Adrenal gland (tissue), 12 donors: ENCODE data around the gene BPGM. TPM values are rescaled to one million over a fixed set of nuclear protein-coding genes. Genes with fewer than 3 reads are reported as not detected.
A peak's percentile ranks its signal among the peaks of the same experiment; 100 is the strongest.

Source experiments
- DNase-seq, 7 donors: peaks; one replicate each; pipeline ENCODE4 v3.0.0-alpha.2; 2019 to 2020
- H3K27ac ChIP-seq, 5 donors: fragments of 200-600 bp; sonication (generic) in 4 of 5; 1 replicate in 3 of 5; 2 replicates in 2 of 5; pipeline versions ENCODE4 v1.5.1 to v1.8.0; 2016 to 2020; ENCODE audit warnings: mild to moderate bottlenecking in 1 of 5
- H3K27me3 ChIP-seq: fragments of 200-600 bp; 2 replicates; pipeline ENCODE4 v1.8.0; 2021
- H3K36me3 ChIP-seq, 2 donors: fragments of 200-600 bp; replicated peaks in 1 of 2; 1 replicate in 1 of 2; 2 replicates in 1 of 2; pipeline versions ENCODE4 v1.5.1 to v1.8.0; 2018 to 2022
- H3K4me1 ChIP-seq, 2 donors: fragments of 200-600 bp; replicated peaks in 1 of 2; 1 replicate in 1 of 2; 2 replicates in 1 of 2; pipeline versions ENCODE4 v1.5.1 to v1.8.0; 2018 to 2021
- H3K4me3 ChIP-seq, 4 donors: fragments of 200-600 bp; sonication (generic) in 3 of 4; one replicate each; pipeline ENCODE4 v1.5.1; 2016 to 2018
- H3K9me3 ChIP-seq, 3 donors: fragments of 200-600 bp; sonication (generic) in 1 of 3; replicated peaks in 1 of 3; 1 replicate in 2 of 3; 2 replicates in 1 of 3; pipeline versions ENCODE4 v1.5.1 to v1.8.0; 2016 to 2021
- CTCF ChIP-seq, 6 experiments: fragments of 450-650 bp in 4 of 6; fragments of 200-600 bp in 2 of 6; sonication (generic) in 1 of 6; IDR thresholded peaks; 1 replicate in 5 of 6; 2 replicates in 1 of 6; pipeline versions ENCODE4 v1.5.1 to v1.8.0; 2016 to 2021; ENCODE audit warnings: antibody characterized with exemption in 6 of 6, mild to moderate bottlenecking in 2 of 6, moderate library complexity in 1 of 6
- POLR2A ChIP-seq, 2 donors: fragments of 450-650 bp; IDR thresholded peaks; one replicate each; pipeline ENCODE4 v1.6.1; 2017; ENCODE audit warnings: antibody characterized with exemption in 2 of 2, mild to moderate bottlenecking in 2 of 2, moderate library complexity in 1 of 2
- WGBS, 4 donors: extraction: QIAGEN DNeasy Blood & Tissue Kit in 2 of 4; methylation state at CpG; one replicate each; pipeline versions ENCODE4 v1.1.5 to v1.1.7; 2013 to 2017; 5-methylcytosine and 5-hydroxymethylcytosine counted together
- intact Hi-C, 2 donors: fragments of 100-400 bp; cut with DNase I; formaldehyde crosslinking; loops; one replicate each; pipeline versions ENCODE4 v1.14.1 to v1.15.0; 2022 to 2023
- polyA plus RNA-seq, 3 donors: library from polyadenylated mRNA; stranded (reverse); fragments of 200-250 nt in 2 of 3; fragments of 350-450 nt in 1 of 3; fragmentation: Illumina TruSeq in 1 of 3; extraction: RNeasy Lipid Tissue Mini Kit (QIAGEN cat#74804) in 1 of 3; gene quantifications; one replicate each; pipeline ENCODE4 v1.2.3, GENCODE V29; 2013 to 2014
- total RNA-seq, 9 donors: library from RNA; depleted of rRNA in 4 of 9; stranded (reverse); fragments of >200 nt in 4 of 9; fragments of 120-200 nt in 1 of 9; fragmentation: NEBNext Ultra II Directional in 1 of 9; extraction: Animal tissue kit (Norgen Biotek cat#: 25700) in 1 of 9; gene quantifications; one replicate each; pipeline versions ENCODE4 v1.1.0 to v1.2.4, GENCODE V29; 2013 to 2023
- donor health status: healthy with polysubstance abuse.
- donor health status: Bipolar disorder and iron deficiency.
- donor health status: DM: yes; HTN: yes; CAD: no.
- donor health status: DM: no; HTN: no; CAD: no.
- donor health status: DM: no; HTN: no; CAD: no.
- donor health status: DM: yes; HTN: yes; CAD: no.

The BPGM gene
- total and polyA plus RNA-seq, 12 donors: 12.1 to 34.8 (median 17.9) TPM

- no peaks in the 10 kb centered on the region for H3K27me3 ChIP-seq
- H3K4me3 ChIP-seq: no peak overlapping the region
- no peaks in the 10 kb centered on the region for H3K9me3 ChIP-seq
- no peak for TF ChIP-seq CTCF (IDR thresholded peaks at IDR 0.05)
- TF ChIP-seq POLR2A (IDR thresholded peaks at IDR 0.05): no peak
- no peaks in the 10 kb centered on the region for H3K36me3 ChIP-seq
- WGBS, 4 donors: 56 to 79% (median 78%) methylated on average over 12 of the region's 12 CpGs
- no peak for DNase-seq
- intact Hi-C loops: loop anchor here (10.0 kb wide), 4 partner anchors 54 to 484 kb away; partner anchors contain the start of gene CYREN (in 1 of the 2)
- H3K27ac ChIP-seq: peak overlapping the region in 2 of 5 donors; percentile 43 to 79
- H3K4me1 ChIP-seq: no peaks in the 10 kb centered on the region
These were observed 44.2 kb downstream of the BPGM start for GRCh38 chr7:134690614-134691504.

- Histone ChIP-seq H3K27ac (peak overlapping the region in 3 of 5 donors; percentile 43 to 79 (median 47)), H3K9me3 (no peaks in the 10 kb centered on the region), H3K4me1 (no peaks in the 10 kb centered on the region), H3K4me3 (no peak overlapping the region), H3K27me3 (no peaks in the 10 kb centered on the region), H3K36me3 (no peaks in the 10 kb centered on the region)
- 45 to 61% (median 58%) methylated on average over 13 of the region's 13 CpGs for WGBS, 4 donors
- intact Hi-C loops: loop anchor here (10.0 kb wide), 4 partner anchors 53 to 483 kb away; partner anchors contain the start of gene CYREN (in 1 of the 2)
- DNase-seq: no peak
- TF ChIP-seq POLR2A (IDR thresholded peaks at IDR 0.05) (no peak), CTCF (IDR thresholded peaks at IDR 0.05) (no peak)
These were observed 45.1 kb downstream of the BPGM start for GRCh38 chr7:134691546-134692343.

GRCh38 chr7:134692344-134692705 lies 45.7 kb downstream of the BPGM start:
- WGBS, 4 donors: 61 to 76% (median 62%) methylated on average over 2 of the region's 2 CpGs
- no peaks in the 10 kb centered on the region for H3K36me3 ChIP-seq
- H3K27ac ChIP-seq: peak overlapping the region in 3 of 5 donors; percentile 47 to 79 (median 56)
- no peak overlapping the region for H3K4me3 ChIP-seq
- no peaks in the 10 kb centered on the region for H3K27me3 ChIP-seq
- DNase-seq: no peak
- H3K4me1 ChIP-seq: no peaks in the 10 kb centered on the region
- TF ChIP-seq CTCF (IDR thresholded peaks at IDR 0.05) (no peak), POLR2A (IDR thresholded peaks at IDR 0.05) (no peak)
- H3K9me3 ChIP-seq: no peaks in the 10 kb centered on the region
- intact Hi-C loops: loop anchor here (10.0 kb wide), 4 partner anchors 52 to 482 kb away; partner anchors contain the start of gene CYREN (in 1 of the 2)

DNA sequence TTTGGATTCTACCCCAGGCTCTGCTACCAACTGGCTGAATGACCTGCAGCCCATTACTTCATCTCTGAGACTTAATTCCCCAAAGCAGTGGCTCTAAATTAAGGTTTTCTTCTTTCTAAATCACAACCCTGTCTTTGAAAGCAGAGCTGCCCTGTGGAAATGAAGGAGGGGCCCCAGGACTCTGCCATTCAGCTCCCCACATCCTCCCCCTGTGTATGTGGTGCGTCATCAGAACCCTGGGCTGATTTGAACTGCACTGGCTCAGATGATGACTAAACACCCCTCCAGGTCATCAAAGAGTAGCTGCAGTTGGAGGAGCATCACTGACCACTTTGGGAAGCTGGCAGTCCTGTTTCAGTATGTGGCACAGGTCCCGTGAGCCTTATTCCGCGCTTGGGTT lies 46.6 kb downstream of the BPGM start:
- H3K4me3 ChIP-seq: no peak overlapping the region
- TF ChIP-seq POLR2A (IDR thresholded peaks at IDR 0.05): no peak
- no peak for TF ChIP-seq CTCF (IDR thresholded peaks at IDR 0.05)
- H3K9me3 ChIP-seq: no peaks in the 10 kb centered on the region
- H3K27ac ChIP-seq: peak overlapping the region in 1 of 5 donors; percentile 55
- H3K27me3 ChIP-seq: no peaks in the 10 kb centered on the region
- H3K36me3 ChIP-seq: no peaks in the 10 kb centered on the region
- WGBS, 4 donors: 71 to 87% (median 85%) methylated on average over 4 of the region's 4 CpGs
- H3K4me1 ChIP-seq: no peaks in the 10 kb centered on the region
- DNase-seq: peak in 1 of 7 donors; percentile 25
- intact Hi-C loops: loop anchor here (10.0 kb wide), 4 partner anchors 52 to 482 kb away; partner anchors contain the start of gene CYREN (in 1 of the 2)
